PC-9 (cell line): Measurements from ENCODE around the gene SIDT1. TPM values are rescaled to one million over a fixed set of nuclear protein-coding genes. Genes with fewer than 3 reads are reported as not detected.

Experiments
- BruUV-seq: library from RNA; stranded (reverse); fragments of 400-500 nt; replicated peaks from 2 replicates; lab custom pipeline; 2021; lab: Mats Ljungman, UMichigan
- CTCF ChIA-PET: fragments of 300-600 bp; sonication (Branson Sonifier 250); formaldehyde crosslinking; loops from one replicate; lab custom pipeline; 2022; ENCODE audit warnings: antibody characterized with exemption; lab: Charles Lee
- POLR2A ChIA-PET: fragments of 300-600 bp; sonication (Branson Sonifier 250); formaldehyde crosslinking; loops from one replicate; lab custom pipeline; 2022; ENCODE audit warnings: antibody characterized with exemption; ENCODE audit not compliant: unreplicated experiment; lab: Charles Lee
- DNase-seq, 2 experiments: peaks; one replicate each; pipeline versions ENCODE4 v3.0.0 to v3.0.0-alpha.2; 2015 to 2022; ENCODE audit warnings: mixed read lengths in 1 of 2
- H2AFZ ChIP-seq: fragments of 200-600 bp; sonication (generic); 2 replicates; pipeline ENCODE4 v1.8.1; 2017; ENCODE audit warnings: antibody characterized with exemption
- H3F3A ChIP-seq: fragments of 200-600 bp; sonication (generic); 2 replicates; pipeline ENCODE4 v1.8.1; 2017; ENCODE audit warnings: antibody characterized with exemption, mild to moderate bottlenecking, low read depth; ENCODE audit not compliant: insufficient read depth
- H3K27ac ChIP-seq: fragments of 200-600 bp; sonication (generic); 2 replicates; pipeline ENCODE4 v1.6.1; 2016; ENCODE audit warnings: mixed run types
- H3K27me3 ChIP-seq: fragments of 200-600 bp; sonication (generic); 2 replicates; pipeline ENCODE4 v1.6.1; 2016; ENCODE audit warnings: low read depth, mixed run types; ENCODE audit not compliant: insufficient read depth
- H3K36me3 ChIP-seq: fragments of 200-600 bp; sonication (generic); 2 replicates; pipeline ENCODE4 v1.6.1; 2016; ENCODE audit warnings: low read depth, mixed run types
- H3K4me1 ChIP-seq: fragments of 200-600 bp; sonication (generic); replicated peaks from 2 replicates; pipeline ENCODE4 v1.6.1; 2016; ENCODE audit warnings: mixed run types; ENCODE audit not compliant: insufficient read depth
- H3K4me2 ChIP-seq: fragments of 200-600 bp; sonication (generic); 2 replicates; pipeline ENCODE4 v1.6.1; 2017; ENCODE audit warnings: mixed run types
- H3K4me3 ChIP-seq: fragments of 200-600 bp; sonication (generic); 2 replicates; pipeline ENCODE4 v1.6.1; 2016; ENCODE audit warnings: mixed run types
- H3K79me2 ChIP-seq: fragments of 200-600 bp; sonication (generic); 2 replicates; pipeline ENCODE4 v1.6.1; 2017; ENCODE audit warnings: low read depth, mixed run types
- H3K9me2 ChIP-seq: fragments of 200-600 bp; sonication (generic); 2 replicates; pipeline ENCODE4 v1.8.1; 2017; ENCODE audit warnings: mild to moderate bottlenecking; ENCODE audit not compliant: insufficient read depth
- H3K9me3 ChIP-seq: fragments of 200-600 bp; sonication (generic); 2 replicates; pipeline ENCODE4 v1.8.1; 2016; ENCODE audit warnings: low read depth; ENCODE audit not compliant: insufficient read depth
- H4K20me1 ChIP-seq: fragments of 200-600 bp; sonication (generic); 2 replicates; pipeline ENCODE4 v1.8.1; 2017; ENCODE audit not compliant: insufficient read depth
- EZH2 ChIP-seq: fragments of 200-600 bp; sonication (generic); IDR thresholded peaks from 2 replicates; pipeline ENCODE4 v1.8.0; 2017; ENCODE audit warnings: antibody characterized with exemption, low read depth
- intact Hi-C: fragments of 100-400 bp; cut with micrococcal nuclease; formaldehyde crosslinking; loops from one replicate; pipeline ENCODE4 v1.10.0; 2022; ENCODE audit not compliant: unreplicated experiment
- total RNA-seq: library from RNA; stranded (reverse); gene quantifications from 2 replicates; pipeline ENCODE4 v1.2.3, GENCODE V29; 2021
- TF ChIP-seq, protein P1 (sequence below): fragments of 200-600 bp; sonication (generic); conservative IDR thresholded peaks from 2 replicates; pipeline ENCODE4 v1.6.1; 2017; ENCODE audit warnings: mixed run types, antibody characterized with exemption, mild to moderate bottlenecking, moderate library complexity

The SIDT1 gene
- total RNA-seq, 1 experiment from 2014 or later: 1.2 TPM

- CTCF ChIA-PET: no interaction called here
- TF ChIP-seq EZH2: no peak
- TF ChIP-seq, protein P1, sequence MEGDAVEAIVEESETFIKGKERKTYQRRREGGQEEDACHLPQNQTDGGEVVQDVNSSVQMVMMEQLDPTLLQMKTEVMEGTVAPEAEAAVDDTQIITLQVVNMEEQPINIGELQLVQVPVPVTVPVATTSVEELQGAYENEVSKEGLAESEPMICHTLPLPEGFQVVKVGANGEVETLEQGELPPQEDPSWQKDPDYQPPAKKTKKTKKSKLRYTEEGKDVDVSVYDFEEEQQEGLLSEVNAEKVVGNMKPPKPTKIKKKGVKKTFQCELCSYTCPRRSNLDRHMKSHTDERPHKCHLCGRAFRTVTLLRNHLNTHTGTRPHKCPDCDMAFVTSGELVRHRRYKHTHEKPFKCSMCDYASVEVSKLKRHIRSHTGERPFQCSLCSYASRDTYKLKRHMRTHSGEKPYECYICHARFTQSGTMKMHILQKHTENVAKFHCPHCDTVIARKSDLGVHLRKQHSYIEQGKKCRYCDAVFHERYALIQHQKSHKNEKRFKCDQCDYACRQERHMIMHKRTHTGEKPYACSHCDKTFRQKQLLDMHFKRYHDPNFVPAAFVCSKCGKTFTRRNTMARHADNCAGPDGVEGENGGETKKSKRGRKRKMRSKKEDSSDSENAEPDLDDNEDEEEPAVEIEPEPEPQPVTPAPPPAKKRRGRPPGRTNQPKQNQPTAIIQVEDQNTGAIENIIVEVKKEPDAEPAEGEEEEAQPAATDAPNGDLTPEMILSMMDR: no peak
- POLR2A ChIA-PET: no interaction called here
- Histone ChIP-seq H3K27me3 (no peaks in the 10 kb centered on the region), H3K4me1 (no peaks in the 10 kb centered on the region), H3K79me2 (no peaks in the 10 kb centered on the region), H2AFZ (no peak overlapping the region), H3F3A (no peaks in the 10 kb centered on the region), H3K36me3 (peaks cover 6% of the 10 kb centered on the region; the same call in 1 of the 2 replicates), H3K4me3 (no peak overlapping the region), H3K9me3 (no peaks in the 10 kb centered on the region), H3K4me2 (no peak overlapping the region), H4K20me1 (no peaks in the 10 kb centered on the region; the same call in 1 of the 2 replicates), H3K27ac (no peak overlapping the region), H3K9me2 (no peaks in the 10 kb centered on the region)
- intact Hi-C loops: no loop called here
- DNase-seq: no peak
- no TSS peak for BruUV-seq
Measured at GRCh38 chr3:113668015-113668414, 135.7 kb downstream of the SIDT1 start.

GRCh38 chr3:113673593-113673992 is 141.2 kb downstream of the SIDT1 start:
- no peaks in the 10 kb centered on the region; the same call in 1 of the 2 replicates for H4K20me1 ChIP-seq
- H3K27ac ChIP-seq: no peak overlapping the region
- no peak overlapping the region for H3K4me3 ChIP-seq
- H2AFZ ChIP-seq: no peak overlapping the region
- H3F3A ChIP-seq: no peaks in the 10 kb centered on the region
- BruUV-seq: no TSS peak
- no peaks in the 10 kb centered on the region for H3K79me2 ChIP-seq
- TF ChIP-seq, protein P1: no peak
- TF ChIP-seq EZH2: no peak
- 0 out of 2 replicates have a peak, but pooled peaks cover 5% of the 10 kb centered on the region for H3K36me3 ChIP-seq
- ChIA-PET CTCF (interaction anchor here (0.6 kb wide), 1 partner anchor 53 kb away, joined by 3 read pairs; no protein-coding TSS in a partner anchor), POLR2A (no interaction called here)
- H3K4me2 ChIP-seq: no peak overlapping the region
- H3K27me3 ChIP-seq: no peaks in the 10 kb centered on the region
- DNase-seq: no peak
- H3K9me3 ChIP-seq: no peaks in the 10 kb centered on the region
- intact Hi-C loops: no loop called here
- no peaks in the 10 kb centered on the region for H3K4me1 ChIP-seq
- no peaks in the 10 kb centered on the region for H3K9me2 ChIP-seq

GRCh38 chr3:113676261-113676660 is 143.9 kb downstream of the SIDT1 start:
- BruUV-seq: no TSS peak
- H3K27me3 ChIP-seq: no peaks in the 10 kb centered on the region
- H3K9me3 ChIP-seq: no peaks in the 10 kb centered on the region
- no peak overlapping the region for H3K27ac ChIP-seq
- intact Hi-C loops: no loop called here
- H3F3A ChIP-seq: no peaks in the 10 kb centered on the region
- H3K4me2 ChIP-seq: no peak overlapping the region
- no peak for DNase-seq
- ChIA-PET CTCF (no interaction called here), POLR2A (interaction anchor here (0.6 kb wide), 1 partner anchor 45 kb away, joined by 3 read pairs; no protein-coding TSS in a partner anchor)
- no peak overlapping the region for H3K4me3 ChIP-seq
- H3K9me2 ChIP-seq: no peaks in the 10 kb centered on the region
- H3K79me2 ChIP-seq: no peaks in the 10 kb centered on the region
- no peak overlapping the region for H2AFZ ChIP-seq
- H3K4me1 ChIP-seq: no peaks in the 10 kb centered on the region
- TF ChIP-seq, protein P1: no peak
- no peak for TF ChIP-seq EZH2
- no peaks in the 10 kb centered on the region for H4K20me1 ChIP-seq
- H3K36me3 ChIP-seq: 0 out of 2 replicates have a peak, but pooled peaks cover 5% of the 10 kb centered on the region
